ENCODE measurements around the gene PXT1.
"Not testable (repeated sequence)": the region's sequence is repeated elsewhere in the genome, so short reads cannot be mapped to it uniquely, and the experiment has no call there.

DNA sequence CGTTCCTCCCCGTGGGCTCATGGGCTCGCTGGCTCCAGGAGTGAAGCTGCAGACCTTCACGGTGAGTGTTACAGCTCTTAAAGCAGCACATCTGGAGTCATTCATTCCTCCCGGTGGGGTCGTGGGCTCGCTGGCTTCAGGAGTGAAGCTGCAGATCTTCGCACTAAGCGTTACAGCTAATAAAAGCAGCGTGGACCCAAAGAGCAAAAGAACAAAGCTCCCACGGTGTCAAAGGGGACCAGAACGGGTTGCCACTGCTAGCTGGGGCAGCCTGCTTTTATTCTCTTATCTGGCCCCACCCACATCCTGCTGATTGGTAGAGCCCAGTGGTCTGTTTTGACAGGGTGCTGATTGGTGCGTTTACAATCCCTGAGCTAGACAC, 79.3 kb downstream of the PXT1 start:
- TF ChIP-seq CTCF (IDR thresholded peaks at IDR 0.05; ENCODE audit: low read depth, low read length); EZH2phosphoT487 (IDR thresholded peaks at IDR 0.05; ENCODE audit: low read depth): not testable (repeated sequence)
